GM21390 (cell line): ENCODE measurements around the gene PALB2.
"Not testable (repeated sequence)": the region's sequence is repeated elsewhere in the genome, so short reads cannot be mapped to it uniquely, and the experiment has no call there.

Experiments used
- ATAC-seq: cut with Tn5 transposase; IDR thresholded peaks from one replicate; pipeline ENCODE4 v1.9.1; 2021; ENCODE audit not compliant: unreplicated experiment

The PALB2 gene

GRCh38 chr16:23650674-23651416 lies 9.7 kb upstream of the PALB2 start:
- no peak for ATAC-seq

- no peak for ATAC-seq
These were observed 1.2 kb upstream of the PALB2 start for GRCh38 chr16:23642246-23642774.

- ATAC-seq, result no peak
These were observed 537 bp downstream of the PALB2 start for GRCh38 chr16:23640615-23640930.

GRCh38 chr16:23635958-23636357 lies 5.2 kb downstream of the PALB2 start:
- no peak for ATAC-seq

- ATAC-seq, result no peak
These were observed 6.6 kb downstream of the PALB2 start for GRCh38 chr16:23634461-23635036.

GRCh38 chr16:23631874-23632273 lies 9.2 kb downstream of the PALB2 start:
- ATAC-seq, result not testable (repeated sequence)

- ATAC-seq, result no peak
These were observed 11.6 kb downstream of the PALB2 start for GRCh38 chr16:23629516-23629915.

GRCh38 chr16:23624092-23624491 lies 17.0 kb downstream of the PALB2 start:
- no peak for ATAC-seq

- no peak for ATAC-seq
These were observed 25.3 kb downstream of the PALB2 start for GRCh38 chr16:23615805-23616204.

GRCh38 chr16:23611936-23612335 lies 29.2 kb downstream of the PALB2 start:
- ATAC-seq, result no peak

- not testable (repeated sequence) for ATAC-seq
These were observed 30.2 kb downstream of the PALB2 start for GRCh38 chr16:23610905-23611304.

GRCh38 chr16:23609929-23610328 lies 31.2 kb downstream of the PALB2 start:
- no peak for ATAC-seq

- no peak for ATAC-seq
These were observed 32.9 kb downstream of the PALB2 start for GRCh38 chr16:23608194-23608593.

- no peak for ATAC-seq
These were observed 33.4 kb downstream of the PALB2 start for GRCh38 chr16:23607726-23608125.

- ATAC-seq, result no peak
These were observed 43.9 kb downstream of the PALB2 start for GRCh38 chr16:23597003-23597756.

GRCh38 chr16:23595951-23596720 lies 45.0 kb downstream of the PALB2 start, which contains the start of gene NDUFAB1:
TSS of gene NDUFAB1 (minus strand) at chr16:23596316. CDS start at chr16:23596290, 26 bp downstream.
- ATAC-seq, result peak; percentile 91

GRCh38 chr16:23595246-23595950 lies 45.7 kb downstream of the PALB2 start:
- ATAC-seq, result no peak

GRCh38 chr16:23594186-23594585 lies 46.9 kb downstream of the PALB2 start:
- ATAC-seq, result no peak

GRCh38 chr16:23590181-23590580 lies 50.9 kb downstream of the PALB2 start:
- ATAC-seq, result no peak

GRCh38 chr16:23587726-23588125 lies 53.4 kb downstream of the PALB2 start:
- ATAC-seq, result no peak
